Mucosa of gallbladder (tissue), 1 donor: ENCODE measurements around the gene CCDC150. TPM values are rescaled to one million over a fixed set of nuclear protein-coding genes. Genes with fewer than 3 reads are reported as not detected.
"Not testable (repeated sequence)": the region's sequence is repeated elsewhere in the genome, so short reads cannot be mapped to it uniquely, and the experiment has no call there.

Source experiments
- DNase-seq: peaks from one replicate; pipeline ENCODE4 v3.0.0-alpha.2; 2020; ENCODE audit warnings: low spot score
- total RNA-seq: library from RNA; stranded (reverse); gene quantifications from one replicate; pipeline ENCODE4 v1.2.1, GENCODE V29; 2021
- donor health status: DM: no; HTN: no; CAD: no.

CCDC150 gene
- total RNA-seq, 1 donor from 2014 or later = 2.7 TPM

DNA sequence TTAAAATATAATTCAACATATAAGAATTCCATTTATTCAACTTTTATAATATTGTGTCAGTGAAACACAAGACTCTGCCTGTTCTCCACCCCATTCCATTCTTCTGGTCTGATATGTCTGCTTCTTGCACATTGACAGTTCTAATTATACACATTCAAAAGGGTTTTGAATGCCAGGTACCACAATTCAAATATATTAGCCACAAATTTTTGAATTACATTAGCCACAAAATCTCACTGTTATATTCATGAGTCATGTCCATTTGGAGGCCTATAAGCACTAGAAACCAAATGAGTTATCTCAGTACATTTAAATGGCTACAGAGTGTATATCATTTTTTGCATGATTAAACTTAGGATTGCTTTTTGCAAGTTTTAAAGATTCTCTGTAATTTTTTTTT lies 72.1 kb downstream of the CCDC150 start:
- no peak for DNase-seq

DNA sequence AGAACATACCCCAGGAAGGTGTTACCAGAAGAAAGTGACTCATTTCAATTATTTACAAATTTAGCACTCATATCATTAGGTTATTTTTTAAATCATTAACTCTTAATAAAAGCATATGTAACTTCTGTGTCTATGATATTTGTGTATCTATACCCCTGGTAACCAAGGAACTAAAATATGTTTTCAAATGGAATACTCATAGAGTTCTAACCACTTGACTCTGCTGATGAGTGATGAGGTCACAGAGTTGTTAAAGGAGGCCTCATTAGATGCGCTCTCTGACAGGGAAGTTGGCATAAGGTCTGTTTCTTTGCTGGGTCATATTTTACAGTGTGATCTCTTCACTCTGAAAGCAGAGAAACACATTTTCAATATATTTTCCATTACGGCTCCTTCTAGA lies 73.4 kb downstream of the CCDC150 start:
- DNase-seq = no peak

DNA sequence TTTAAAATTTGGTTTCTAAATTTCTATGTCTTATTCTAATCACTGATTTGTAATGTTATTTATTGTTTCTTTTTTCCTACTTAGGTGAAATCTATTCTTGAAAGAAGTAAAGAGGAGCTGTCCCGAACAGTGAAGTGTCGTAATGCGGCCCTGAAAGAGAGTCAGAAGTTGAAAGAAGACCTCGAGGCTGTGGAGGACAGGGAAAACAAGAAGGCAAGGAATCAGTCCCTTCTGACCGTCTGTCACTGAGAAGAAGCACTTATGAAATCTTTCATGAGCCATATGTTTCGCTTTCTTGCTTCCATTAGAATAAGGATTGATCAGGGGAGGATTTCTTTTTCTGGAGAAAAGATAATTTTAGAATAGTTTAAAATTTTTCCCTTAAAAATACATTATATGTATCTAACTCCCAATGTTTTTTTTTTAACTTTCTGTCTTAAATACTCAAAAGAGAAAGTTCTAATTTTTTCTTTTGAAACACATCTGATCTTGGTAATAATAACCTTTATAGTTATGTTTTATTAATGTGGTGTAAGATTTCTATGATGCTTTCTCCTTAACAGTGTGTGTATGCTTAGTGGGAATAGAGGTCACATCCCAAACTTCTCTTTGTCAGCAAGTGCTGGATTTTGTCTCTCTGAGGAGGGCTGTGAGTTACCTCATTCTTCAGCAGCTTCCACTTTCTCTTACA lies 79.0 kb downstream of the CCDC150 start:
- DNase-seq = no peak

DNA sequence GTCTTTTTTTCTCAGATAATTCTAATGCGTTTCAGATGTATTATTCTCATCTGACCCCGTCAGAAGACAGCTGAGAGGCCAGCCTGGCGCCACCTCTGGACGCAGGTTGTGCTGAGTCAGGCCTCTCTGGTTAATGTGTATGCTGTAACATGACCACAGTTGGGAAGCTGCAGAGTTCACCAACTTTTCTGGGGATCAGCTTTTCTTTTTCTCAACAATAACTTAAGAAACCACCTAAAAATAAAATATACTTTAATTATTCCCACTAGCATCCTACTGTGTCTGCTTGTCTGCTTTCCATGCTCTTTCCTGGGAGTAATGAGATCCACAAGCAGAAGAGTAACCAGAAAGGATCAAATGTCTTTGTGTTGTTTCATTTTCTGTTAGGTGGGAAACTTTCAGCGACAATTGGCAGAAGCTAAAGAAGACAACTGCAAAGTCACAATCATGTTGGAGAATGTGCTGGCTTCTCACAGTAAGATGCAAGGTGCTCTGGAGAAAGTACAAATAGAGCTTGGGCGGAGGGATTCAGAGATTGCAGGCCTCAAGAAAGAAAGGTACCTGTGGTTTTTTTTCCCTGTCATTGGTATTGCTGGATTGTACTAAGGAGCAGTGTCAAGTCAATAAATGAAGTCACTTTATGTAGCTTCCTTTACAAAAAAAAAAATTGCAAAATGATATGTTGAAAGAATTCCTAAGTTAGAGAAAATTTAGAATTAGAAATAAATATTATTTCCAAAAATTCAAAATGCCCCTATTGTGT lies 79.8 kb downstream of the CCDC150 start:
- DNase-seq = peak; percentile 58

DNA sequence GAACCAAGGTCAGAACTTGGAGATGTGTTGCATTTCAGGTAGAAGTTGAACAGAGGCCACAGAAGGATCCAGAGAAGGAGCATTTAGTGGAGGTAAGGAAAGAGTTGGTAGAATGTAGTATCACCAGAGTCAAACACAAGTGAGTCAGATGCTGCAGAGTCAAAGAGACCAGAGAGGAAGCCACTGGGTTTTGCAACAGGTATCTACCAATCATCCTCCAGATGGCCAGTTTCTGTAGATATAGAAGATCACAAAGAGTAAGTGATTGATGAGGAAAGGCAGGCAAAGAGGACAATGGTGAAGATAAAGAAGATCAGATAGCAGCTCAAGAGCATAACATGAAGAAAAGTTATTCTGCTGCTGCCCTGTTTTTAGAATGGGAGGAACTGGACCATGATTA lies 84.1 kb downstream of the CCDC150 start:
- DNase-seq = no peak

DNA sequence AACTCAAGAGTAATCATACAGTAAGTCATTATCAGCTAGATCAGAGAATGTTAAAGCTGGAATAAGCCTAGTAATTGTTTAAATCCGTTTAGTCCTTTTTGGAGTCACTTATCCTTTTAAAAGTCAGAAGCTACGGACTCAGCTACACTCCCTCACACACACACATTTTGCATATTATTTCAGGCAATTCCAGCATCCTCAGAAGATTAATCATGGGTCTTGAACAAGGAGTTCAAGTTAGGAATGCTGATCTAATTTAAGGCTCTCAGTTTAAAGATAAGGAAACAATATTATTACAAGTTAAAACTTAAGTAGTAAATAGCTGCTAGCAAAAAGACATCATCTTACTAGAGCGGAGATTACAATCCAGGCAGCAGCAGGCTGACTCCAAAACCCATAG lies 85.7 kb downstream of the CCDC150 start:
- no peak for DNase-seq

DNA sequence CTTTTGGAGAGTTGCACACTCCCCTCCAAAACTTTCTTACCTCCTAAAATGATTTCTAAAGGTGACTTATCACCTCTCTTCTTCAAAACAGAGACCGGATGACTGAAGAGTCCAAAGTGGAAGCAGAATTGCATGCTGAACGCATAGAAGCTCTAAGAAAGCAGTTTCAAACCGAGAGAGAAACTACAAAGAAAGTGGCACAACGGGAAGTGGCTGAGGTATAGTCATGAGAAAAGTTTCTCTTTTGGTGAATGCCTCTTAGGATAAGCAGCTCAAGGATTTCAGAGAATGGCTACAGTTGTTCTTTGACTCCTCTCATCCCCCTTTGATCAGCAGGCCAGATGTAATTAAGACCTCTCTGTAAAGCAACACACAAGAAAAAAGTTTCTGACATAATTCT lies 86.4 kb downstream of the CCDC150 start:
- no peak for DNase-seq

DNA sequence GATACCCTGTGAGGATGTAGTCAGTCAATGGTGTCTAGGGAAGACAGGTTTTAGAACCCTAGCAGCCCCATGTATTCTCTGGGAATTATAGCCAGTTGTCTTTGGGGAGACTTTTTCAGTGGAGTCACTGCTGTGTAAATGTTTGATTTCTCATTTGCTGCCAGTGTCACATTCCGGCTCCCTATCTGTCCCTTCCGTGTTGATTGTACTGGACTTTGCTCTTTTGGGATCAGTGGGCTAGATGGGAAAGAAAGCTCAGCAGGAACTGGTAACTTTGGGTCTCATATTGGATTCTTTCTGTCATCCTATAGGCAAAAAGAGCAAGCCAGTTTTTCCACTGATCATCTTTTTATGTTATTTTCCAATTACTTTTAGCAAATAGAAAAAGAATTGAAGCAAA lies 89.9 kb downstream of the CCDC150 start:
- DNase-seq = peak; percentile 54

DNA sequence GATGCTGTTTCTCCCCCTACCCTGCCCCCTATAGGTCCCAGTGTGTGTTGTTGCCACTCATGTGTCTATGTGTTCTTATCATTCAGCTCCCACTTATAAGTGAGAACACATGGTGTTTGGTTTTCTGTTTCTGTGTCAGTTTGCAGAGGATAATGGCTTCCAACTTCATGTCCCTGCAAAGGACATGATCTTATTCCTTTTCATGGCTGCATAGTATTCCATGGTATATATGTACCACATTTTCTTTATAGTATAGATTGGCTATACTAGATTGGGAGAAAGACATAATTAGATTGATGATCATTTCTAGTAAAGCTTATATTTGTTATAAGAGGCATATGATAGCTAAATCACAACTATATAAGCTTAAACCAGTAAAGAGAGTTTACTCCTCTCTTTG lies 97.1 kb downstream of the CCDC150 start:
- not testable (repeated sequence) for DNase-seq

DNA sequence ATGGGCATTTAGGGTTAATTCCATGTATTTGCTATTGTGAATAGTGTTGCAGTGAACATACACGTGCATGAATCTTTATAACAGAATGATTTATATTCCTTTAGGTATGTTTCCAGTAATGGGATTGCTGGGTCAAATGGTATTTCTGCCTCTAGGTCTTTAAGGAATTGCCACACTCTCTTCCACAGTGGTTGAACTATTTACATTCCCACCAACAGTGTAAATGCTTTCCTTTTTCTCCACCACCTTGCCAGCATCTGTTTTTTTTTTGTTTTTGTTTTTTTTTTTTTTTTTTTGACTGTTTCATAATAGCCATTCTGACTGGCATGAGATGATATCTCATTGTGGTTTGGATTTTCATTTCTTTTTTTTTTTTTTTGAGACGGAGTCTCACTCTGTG lies 97.5 kb downstream of the CCDC150 start:
- no peak for DNase-seq

DNA sequence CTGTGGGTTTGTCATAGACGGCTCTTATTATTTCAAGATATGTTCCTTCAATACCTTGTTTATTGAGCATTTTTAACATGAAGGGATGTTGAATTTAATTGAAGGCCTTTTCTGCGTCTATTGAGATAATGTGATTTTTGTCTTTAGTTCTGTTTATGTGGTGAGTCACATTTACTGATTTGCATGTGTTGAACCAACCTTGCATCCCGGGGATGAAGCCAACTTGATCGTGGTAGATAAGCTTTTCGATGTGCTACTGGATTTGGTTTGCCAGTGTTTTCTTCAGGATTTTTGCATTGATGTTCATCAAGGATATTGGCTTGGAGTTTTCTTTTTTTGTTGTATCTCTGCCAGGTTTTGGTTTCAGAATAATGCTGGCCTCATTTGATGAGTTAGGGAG lies 99.5 kb downstream of the CCDC150 start:
- DNase-seq = no peak

DNA sequence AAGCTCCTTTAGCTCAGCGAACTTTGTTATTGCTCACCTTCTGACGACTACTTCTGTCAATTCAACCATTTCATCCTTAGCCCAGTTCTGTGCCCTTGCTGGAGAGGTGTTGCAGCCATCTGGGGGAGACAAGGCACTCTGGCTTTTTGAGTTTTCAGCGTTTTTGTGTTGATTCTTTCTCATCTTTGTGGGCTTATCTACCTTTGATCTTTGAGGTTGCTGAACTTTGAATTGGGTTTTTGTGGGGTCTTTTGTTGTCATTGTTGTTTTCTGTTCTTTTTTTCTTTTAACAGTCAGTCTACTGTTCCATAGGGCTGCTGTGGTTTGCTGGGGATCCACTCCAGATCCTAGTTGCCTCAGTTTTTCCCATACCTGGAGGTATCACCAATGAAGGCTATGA lies 102.7 kb downstream of the CCDC150 start:
- DNase-seq = no peak

DNA sequence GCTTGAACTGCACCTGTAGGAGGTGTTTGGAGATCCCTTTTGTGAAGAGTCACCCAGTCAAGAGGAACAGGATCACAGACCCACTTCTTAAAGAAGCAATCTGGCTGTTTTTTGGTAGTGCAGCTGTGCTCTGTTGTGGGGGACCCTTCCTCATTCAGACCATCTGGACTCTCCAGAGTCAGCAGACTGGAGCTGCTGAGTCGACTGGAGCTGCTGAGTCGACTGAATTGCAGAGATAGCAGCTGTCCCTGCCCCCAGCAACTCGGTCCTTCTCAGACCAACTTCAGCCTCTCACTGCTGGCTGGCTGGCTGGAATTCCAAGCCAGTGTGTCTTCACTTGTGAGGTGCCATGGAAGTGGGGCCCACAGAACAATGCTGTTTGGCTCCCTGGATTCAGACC lies 103.2 kb downstream of the CCDC150 start:
- DNase-seq = no peak

DNA sequence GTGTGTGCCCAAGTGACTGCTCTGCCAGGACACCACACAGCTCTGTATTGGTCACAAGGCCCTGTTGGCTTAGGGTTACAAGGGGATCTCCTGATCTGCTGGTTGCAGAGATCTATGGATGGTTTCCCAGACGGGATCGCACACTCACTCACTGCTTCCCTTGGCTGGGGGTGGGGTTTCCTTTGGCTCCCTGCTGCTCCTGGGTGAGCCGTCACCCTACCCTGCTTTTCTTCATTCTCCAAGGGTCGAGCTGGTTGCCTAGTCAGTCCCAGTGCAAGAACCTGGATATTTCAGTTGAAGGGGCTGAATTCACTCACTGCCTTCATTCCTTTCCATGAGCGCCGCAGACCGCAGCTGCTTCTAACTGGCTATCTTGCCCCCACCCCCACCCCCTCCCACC lies 103.7 kb downstream of the CCDC150 start:
- no peak for DNase-seq

DNA sequence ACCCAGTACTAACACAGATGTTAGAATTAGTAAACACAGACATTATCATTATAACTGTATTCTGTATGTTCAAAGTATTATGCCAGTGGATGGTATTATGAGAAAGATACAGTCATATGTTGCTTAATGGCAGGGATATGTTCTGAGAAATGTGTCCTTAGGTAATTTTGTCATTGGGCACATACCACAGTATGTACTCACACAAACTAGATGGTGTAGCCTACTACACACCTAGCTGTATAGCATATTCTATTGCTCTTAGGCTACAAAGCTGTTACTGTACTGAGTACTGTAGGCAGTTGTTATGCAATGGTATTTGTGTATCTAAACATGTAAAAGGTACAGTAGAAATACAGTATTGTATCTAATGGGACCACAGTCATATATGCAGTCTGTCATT lies 106.2 kb downstream of the CCDC150 start:
- DNase-seq = no peak

DNA sequence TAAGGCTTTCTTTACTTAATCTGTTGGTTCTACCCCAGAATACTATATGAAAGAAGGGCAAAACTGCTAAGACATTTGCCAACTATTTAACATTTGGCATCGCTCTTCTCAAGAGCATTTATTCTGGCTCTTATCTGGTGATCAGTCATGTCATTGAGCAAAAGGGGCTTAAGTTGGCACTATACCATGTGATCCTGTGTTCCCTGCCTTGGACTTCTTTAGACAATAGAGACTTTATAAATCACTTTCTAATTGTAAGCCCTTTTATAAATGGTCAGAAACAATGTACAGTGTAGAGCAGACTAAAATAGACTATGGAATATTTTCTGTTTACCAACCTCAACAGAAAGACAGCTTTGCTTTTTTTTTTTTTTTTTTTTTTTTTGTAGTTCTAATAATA lies 107.9 kb downstream of the CCDC150 start:
- no peak for DNase-seq

DNA sequence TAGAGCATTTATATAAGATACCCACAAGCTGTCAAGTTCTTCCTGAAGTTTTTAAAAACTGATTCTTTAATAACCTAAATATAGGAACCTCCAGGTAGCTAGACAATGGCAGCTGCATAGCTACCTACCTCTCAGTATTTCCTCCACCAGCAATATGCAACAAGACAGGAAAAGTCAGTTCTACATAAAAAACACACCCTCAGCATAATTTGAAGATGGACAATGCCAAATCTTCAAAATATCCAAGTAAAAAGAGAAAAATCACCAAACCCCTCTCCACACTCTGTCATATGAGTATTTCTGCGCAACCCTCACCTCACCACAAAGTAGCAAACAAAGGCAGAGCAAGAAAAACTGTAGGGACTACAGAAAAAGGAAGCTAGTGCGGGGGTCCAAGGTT lies 108.6 kb downstream of the CCDC150 start:
- no peak for DNase-seq

DNA sequence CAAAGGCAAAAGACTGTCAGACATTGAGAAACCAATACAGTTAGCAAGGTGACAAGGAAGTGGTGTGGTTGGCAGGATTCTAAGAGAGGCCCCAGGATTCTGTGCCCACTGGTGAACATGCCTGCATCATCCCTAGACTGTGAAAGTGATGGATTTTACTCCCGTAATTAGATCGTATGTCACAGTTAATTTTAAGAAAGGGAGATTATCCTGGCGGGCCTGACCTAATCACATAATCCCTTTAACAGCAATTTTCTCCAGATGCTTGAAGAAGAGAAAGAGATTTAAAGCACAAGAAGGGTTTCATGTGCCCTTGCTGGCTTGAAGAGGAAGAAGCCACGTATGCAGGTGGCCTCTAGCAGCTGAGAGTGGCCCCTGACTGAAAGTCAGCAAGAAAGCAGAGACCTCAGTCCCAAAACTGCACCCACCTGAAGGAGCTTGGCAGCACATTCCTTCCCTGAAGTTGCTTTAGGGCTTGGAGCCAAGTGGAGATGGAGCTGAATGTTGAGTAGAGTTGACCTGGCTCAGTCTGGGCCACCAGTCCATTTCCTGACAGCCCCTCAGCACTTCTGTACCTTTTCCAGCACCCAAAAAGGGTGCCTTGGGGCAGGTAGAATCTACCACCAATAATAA lies 110.9 kb downstream of the CCDC150 start:
- DNase-seq = no peak

DNA sequence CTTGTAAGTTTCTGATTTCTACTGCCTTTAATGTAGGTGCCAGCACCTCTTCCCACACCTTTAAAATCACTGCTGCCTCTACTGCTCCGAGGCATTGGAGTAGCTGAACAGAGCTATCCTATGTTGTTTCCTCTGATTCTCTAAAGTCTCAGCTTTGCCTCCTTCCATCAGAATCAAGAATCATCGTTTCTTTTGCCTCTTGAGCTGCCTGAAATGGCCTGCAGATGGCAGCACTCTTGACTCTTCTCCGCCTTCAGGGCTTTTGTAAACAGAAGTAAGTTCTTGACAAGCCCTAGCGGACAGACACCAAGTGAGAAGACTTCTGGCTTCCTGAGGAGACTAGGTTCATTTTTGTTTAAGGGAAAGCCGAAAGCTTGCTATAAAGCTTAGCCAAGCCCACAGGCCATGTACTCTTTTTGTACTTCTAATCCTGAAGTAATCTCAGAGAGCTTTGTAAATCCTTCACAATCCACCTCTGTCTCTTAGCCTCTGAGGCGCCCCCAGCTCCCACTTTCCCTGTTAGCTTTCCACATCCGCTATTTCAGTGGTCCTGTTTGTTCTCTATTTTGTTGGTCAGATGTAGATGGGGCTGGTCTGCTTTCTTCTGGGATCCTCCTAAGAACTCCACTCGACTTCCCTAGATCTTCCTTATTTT lies 111.6 kb downstream of the CCDC150 start:
- peak; percentile 63 for DNase-seq

DNA sequence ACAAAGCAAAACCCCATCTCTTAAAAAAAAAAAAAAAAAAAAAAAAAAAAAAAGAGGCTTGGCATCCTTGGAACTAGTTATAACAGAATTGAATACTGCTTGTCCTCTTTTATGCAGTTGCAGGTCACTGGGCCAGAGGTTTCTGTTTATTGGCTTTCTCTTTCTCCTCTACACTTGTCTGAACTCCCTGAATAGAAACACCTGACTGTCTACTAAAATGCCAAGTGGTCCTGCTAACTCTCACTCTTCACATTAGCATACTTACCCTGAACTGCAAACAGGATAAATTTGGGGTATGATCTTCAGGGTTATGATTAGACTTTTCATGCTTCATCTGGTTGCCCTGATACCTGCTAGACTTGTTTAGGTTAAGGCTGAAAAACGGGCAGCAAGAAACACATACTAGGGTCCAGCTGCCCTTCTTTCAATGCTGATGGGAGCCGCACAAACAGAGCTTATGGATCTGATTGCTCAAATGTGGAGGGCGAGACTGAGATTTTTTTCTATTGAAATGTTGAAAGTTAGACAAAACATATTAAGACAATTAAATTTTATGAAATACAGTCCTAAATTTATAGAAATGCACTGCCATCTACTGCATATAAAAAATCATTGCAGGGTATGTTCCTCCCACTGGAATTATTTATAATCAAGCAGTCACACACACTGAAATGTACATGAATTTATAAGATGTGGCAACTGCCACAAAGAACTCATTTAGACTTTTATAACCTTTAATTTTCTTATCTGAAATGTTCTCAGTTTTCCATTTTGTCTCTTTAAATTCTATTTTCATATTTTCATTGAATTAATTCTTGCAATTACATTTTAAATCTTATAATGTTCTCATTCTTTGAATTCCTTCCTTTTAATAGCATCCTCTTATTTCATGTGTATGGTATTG lies 119.2 kb downstream of the CCDC150 start:
- DNase-seq = no peak

DNA sequence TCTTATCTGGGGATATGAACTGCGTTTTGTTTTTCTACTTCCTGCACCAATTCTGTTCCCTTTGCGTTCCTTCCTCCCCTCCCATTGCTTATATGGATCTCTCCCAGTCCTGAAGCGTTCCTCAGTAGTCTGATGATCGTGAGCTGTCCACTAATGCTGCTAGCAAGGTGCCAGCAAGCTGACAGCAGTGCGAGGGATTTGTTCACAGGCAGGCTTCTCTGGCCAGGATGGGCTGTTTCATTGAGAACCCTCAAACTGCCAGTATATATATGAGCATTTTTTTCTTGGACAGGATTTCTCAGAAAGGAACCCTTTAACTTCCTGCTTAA lies 119.8 kb downstream of the CCDC150 start:
- DNase-seq = no peak

DNA sequence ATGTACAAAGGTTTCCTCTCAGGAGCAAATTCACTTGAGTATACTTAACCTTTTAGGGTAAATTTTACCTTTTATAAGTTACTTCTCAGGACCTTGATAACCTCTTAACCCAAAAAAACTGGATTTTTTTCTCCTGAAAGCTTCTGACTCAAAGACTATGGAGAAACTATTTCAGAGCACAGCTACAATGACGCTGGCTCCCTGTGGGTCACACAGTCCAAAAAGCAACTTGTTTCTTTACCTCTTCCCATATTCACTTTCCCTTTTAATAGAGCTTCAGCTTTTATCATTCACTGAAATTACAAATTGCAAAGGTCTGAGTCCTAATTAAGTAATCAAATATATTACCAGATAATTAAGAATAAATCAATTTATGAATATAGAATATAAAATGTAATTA lies 127.6 kb downstream of the CCDC150 start:
- no peak for DNase-seq
